ENCODE measurements around the gene CCDC15.
"Not testable (repeated sequence)": the region's sequence is repeated elsewhere in the genome, so short reads cannot be mapped to it uniquely, and the experiment has no call there.

CCDC15 gene

GRCh38 chr11:125084057-125084416 is 130.0 kb downstream of the CCDC15 start:
- DNase-seq, result no peak

- no peak for DNase-seq
Observed at GRCh38 chr11:125084761-125085231, 130.8 kb downstream of the CCDC15 start.

- no peak for DNase-seq
Observed at GRCh38 chr11:125085301-125086081, 131.5 kb downstream of the CCDC15 start.

DNA sequence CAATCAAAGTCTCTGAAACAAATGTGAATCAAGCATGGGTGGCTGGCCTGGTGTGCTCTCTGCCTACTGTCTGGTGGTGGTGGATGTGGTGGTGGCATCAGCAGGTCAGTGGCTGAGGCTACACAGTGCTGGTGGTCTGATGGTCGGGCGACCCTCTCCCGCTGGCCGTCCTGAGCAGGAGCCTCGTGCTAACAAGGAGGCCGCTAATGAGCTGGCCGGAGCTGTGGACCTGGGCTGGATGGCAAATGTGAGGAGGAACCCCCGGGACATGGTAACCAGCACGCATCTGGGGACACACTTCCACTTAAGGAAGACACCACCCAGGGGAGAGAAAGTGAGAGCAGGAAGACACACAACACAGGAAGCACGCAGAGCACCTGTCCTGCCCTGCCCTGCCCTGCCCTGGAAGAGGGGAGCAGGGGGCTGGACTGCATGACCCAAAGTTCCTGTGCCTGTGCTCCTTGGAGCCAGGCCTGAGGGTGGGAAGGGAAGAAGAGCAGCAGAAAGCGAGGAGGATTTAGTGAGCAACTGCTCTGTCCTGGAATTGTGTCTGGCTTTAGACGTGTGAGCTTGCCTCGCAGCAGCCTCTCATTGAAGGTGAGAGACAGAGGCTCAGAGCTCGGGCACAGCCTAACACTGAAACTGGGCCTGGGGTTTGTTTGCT is 132.8 kb downstream of the CCDC15 start:
- no peak for DNase-seq

DNA sequence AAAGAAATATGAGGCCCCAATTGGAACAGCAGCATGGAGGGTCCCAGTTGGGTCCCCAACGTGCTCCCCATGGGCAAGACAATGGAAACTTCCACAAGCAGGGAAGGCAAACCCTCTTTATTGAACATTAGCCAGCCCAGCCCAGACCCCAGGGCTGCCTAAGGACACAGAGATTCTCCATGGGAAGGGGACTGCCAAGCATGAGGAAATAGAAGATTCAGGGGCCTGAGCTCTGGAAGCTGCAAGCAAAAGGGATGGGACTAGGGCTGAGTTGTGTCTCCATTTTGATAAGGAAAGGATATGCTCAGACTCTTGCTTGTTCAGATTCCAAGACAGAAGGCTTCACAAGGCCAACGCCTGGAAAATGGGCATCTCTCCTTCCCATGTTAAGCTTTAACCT is 134.1 kb downstream of the CCDC15 start:
- no peak for DNase-seq

DNA sequence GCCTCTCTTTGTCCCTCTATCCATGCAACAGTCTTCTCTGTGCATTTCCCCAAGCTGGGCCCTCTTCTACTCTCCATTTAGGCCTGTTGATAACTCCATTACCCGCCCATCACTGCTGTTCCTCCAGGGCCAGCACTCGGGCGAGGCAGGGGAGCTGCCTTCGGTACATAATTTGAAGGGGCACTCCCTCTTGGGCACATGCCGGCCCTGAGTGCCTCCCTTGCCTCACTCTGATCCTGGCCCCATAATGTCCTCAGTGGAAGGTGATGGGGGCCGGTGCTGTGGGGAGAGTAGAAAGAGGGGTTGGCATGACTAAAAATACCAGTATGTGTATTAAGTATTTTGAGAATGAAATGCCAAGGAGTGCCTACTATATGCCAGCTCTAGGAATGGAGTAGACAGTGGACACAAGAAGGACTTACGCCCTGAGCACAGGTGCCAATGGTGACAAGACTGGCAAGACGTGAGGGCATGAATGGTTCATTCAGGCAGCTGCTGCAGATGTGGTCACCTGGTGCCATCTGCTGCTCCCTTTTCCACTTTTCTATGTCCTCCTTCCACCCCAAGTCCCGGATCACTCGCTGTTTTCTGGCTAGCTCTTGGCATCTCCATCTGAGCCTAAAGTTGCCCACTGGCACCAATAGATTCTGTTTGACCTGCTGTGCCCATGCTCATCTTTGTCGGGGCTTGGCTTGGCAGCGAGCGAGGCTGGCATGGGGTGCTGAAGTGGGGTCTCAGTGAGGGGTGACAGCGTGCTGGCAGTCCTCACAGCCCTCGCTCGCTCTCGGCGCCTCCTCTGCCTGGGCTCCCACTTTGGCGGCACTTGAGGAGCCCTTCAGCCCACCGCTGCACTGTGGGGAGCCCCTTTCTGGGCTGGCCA is 134.8 kb downstream of the CCDC15 start:
- DNase-seq, result no peak

DNA sequence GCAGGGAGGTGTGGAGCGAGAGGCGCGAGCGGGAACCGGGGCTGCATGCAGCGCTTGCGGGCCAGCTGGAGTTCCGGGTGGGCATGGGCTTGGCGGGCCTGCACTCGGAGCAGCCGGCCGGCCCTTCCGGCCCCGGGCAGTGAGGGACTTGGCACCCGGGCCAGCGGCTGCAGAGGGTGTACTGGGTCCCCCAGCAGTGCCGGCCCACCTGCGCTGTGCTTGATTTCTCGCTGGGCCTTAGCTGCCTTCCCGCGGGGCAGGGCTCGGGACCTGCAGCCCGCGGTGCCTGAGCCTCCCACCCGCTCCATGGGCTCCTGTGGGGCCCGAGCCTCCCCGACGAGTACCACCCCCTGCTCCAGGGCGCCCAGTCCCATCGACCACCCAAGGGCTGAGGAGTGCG is 135.5 kb downstream of the CCDC15 start:
- DNase-seq, result not testable (repeated sequence)

DNA sequence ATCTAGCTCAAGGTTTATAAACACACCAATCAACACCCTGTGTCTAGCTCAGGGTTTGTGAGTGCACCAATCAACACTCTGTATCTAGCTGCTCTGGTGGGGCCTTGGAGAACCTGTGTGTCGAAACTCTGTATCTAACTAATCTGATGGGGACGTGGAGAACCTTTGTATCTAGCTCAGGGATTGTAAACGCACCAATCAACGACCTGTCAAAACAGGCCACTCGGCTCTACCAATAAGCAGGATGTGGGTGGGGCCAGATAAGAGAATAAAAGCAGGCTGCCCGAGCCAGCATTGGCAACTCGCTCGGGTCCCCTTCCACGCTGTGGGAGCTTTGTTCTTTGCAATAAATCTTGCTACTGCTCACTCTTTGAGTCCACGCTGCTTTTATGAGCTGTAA is 136.1 kb downstream of the CCDC15 start:
- DNase-seq, result not testable (repeated sequence)

DNA sequence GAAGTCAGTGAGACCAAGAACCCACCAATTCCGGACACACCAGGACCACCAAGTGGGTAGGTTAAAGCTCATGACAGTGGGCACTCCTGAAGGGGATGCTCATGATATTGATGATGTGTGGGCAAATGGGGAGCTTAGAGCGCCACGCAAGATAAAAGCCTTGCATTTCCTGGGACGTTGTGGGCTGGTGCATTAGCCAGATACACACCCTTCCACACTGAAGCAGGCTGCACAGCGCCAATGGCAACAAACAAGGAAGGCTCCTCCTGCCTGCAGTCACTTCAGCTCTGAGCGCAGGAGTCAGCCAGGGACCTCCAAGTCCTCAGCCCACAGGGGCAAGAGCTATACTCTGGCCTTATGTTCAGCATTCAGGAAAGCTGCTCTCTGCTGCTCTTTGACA is 136.8 kb downstream of the CCDC15 start:
- DNase-seq, result no peak

Measured in activated CD4-positive, alpha-beta T cell treated with anti-CD3 and anti-CD28 coated beads, Interleukin-2, amount 50 U/mL, for 16 hours (primary cell).